ENCODE results near the gene GPATCH2.
"Not testable (repeated sequence)": the region's sequence is repeated elsewhere in the genome, so short reads cannot be mapped to it uniquely, and the experiment has no call there.

GPATCH2 gene

GRCh38 chr1:217418269-217419193, 212.4 kb downstream of the GPATCH2 start:
- peaks cover 8% of the 10 kb centered on the region for H3K27me3 Mint-ChIP-seq

GRCh38 chr1:217417363-217417762, 213.5 kb downstream of the GPATCH2 start:
- no peaks in the 10 kb centered on the region for H3K36me3 Mint-ChIP-seq (ENCODE audit: low read depth)
- H3K27ac Mint-ChIP-seq: no peak overlapping the region
- no peak overlapping the region for H3K4me3 Mint-ChIP-seq
- peaks cover 8% of the 10 kb centered on the region for H3K27me3 Mint-ChIP-seq
- no peaks in the 10 kb centered on the region for H3K4me1 Mint-ChIP-seq (ENCODE audit: low read depth)
- no peaks in the 10 kb centered on the region for H3K9me3 Mint-ChIP-seq

More at GRCh38 chr1:217418269-217419193, 212.4 kb downstream of the GPATCH2 start:
- Mint-ChIP-seq H3K36me3 (ENCODE audit: low read depth) (no peaks in the 10 kb centered on the region), H3K9me3 (no peaks in the 10 kb centered on the region), H3K27ac (no peak overlapping the region), H3K4me1 (ENCODE audit: low read depth) (no peaks in the 10 kb centered on the region), H3K4me3 (no peak overlapping the region)

GRCh38 chr1:217407534-217408001, 223.3 kb downstream of the GPATCH2 start:
- no peaks in the 10 kb centered on the region for H3K36me3 Mint-ChIP-seq (ENCODE audit: low read depth)
- no peaks in the 10 kb centered on the region for H3K9me3 Mint-ChIP-seq
- H3K27ac Mint-ChIP-seq: no peak overlapping the region
- no peak overlapping the region for H3K4me3 Mint-ChIP-seq
- H3K4me1 Mint-ChIP-seq (ENCODE audit: low read depth): no peaks in the 10 kb centered on the region
- peaks cover 7% of the 10 kb centered on the region for H3K27me3 Mint-ChIP-seq

GRCh38 chr1:217403026-217403720, 227.7 kb downstream of the GPATCH2 start:
- peaks cover 7% of the 10 kb centered on the region for H3K27me3 Mint-ChIP-seq
- no peak overlapping the region for H3K27ac Mint-ChIP-seq

GRCh38 chr1:217402301-217402700, 228.6 kb downstream of the GPATCH2 start:
- Mint-ChIP-seq H3K4me3 (no peak overlapping the region), H3K36me3 (ENCODE audit: low read depth) (no peaks in the 10 kb centered on the region), H3K27me3 (peaks cover 8% of the 10 kb centered on the region), H3K27ac (no peak overlapping the region), H3K4me1 (ENCODE audit: low read depth) (no peaks in the 10 kb centered on the region), H3K9me3 (no peaks in the 10 kb centered on the region)

More at GRCh38 chr1:217403026-217403720, 227.7 kb downstream of the GPATCH2 start:
- Mint-ChIP-seq H3K4me3 (no peak overlapping the region), H3K4me1 (ENCODE audit: low read depth) (no peaks in the 10 kb centered on the region), H3K36me3 (ENCODE audit: low read depth) (no peaks in the 10 kb centered on the region), H3K9me3 (no peaks in the 10 kb centered on the region)

GRCh38 chr1:217393896-217394295, 237.0 kb downstream of the GPATCH2 start:
- Mint-ChIP-seq H3K27ac (no peak overlapping the region), H3K36me3 (ENCODE audit: low read depth) (no peaks in the 10 kb centered on the region), H3K4me3 (no peak overlapping the region), H3K9me3 (peaks cover 5% of the 10 kb centered on the region), H3K27me3 (peaks cover 6% of the 10 kb centered on the region), H3K4me1 (ENCODE audit: low read depth) (no peaks in the 10 kb centered on the region)

- Mint-ChIP-seq H3K27me3 (peaks cover 6% of the 10 kb centered on the region), H3K27ac (no peak overlapping the region), H3K9me3 (peaks cover 5% of the 10 kb centered on the region), H3K36me3 (ENCODE audit: low read depth) (no peaks in the 10 kb centered on the region), H3K4me3 (no peak overlapping the region), H3K4me1 (ENCODE audit: low read depth) (no peaks in the 10 kb centered on the region)
Observed at GRCh38 chr1:217392441-217392840, 238.4 kb downstream of the GPATCH2 start.

- Mint-ChIP-seq H3K4me1 (ENCODE audit: low read depth) (no peaks in the 10 kb centered on the region), H3K27ac (no peak overlapping the region), H3K9me3 (peaks cover 5% of the 10 kb centered on the region), H3K36me3 (ENCODE audit: low read depth) (no peaks in the 10 kb centered on the region), H3K4me3 (no peak overlapping the region), H3K27me3 (no peaks in the 10 kb centered on the region)
Observed at GRCh38 chr1:217389895-217390294, 241.0 kb downstream of the GPATCH2 start.

GRCh38 chr1:217388522-217389065, 242.3 kb downstream of the GPATCH2 start:
- peaks cover 5% of the 10 kb centered on the region for H3K9me3 Mint-ChIP-seq
- H3K36me3 Mint-ChIP-seq (ENCODE audit: low read depth): no peaks in the 10 kb centered on the region
- no peak overlapping the region for H3K4me3 Mint-ChIP-seq
- H3K27ac Mint-ChIP-seq: no peak overlapping the region
- no peaks in the 10 kb centered on the region for H3K27me3 Mint-ChIP-seq
- no peaks in the 10 kb centered on the region for H3K4me1 Mint-ChIP-seq (ENCODE audit: low read depth)

- H3K36me3 Mint-ChIP-seq (ENCODE audit: low read depth); H3K27me3 Mint-ChIP-seq; H3K4me3 Mint-ChIP-seq; H3K27ac Mint-ChIP-seq; H3K4me1 Mint-ChIP-seq (ENCODE audit: low read depth): not testable (repeated sequence)
- H3K9me3 Mint-ChIP-seq: peaks cover 18% of the 10 kb centered on the region
Observed at GRCh38 chr1:217381773-217382172, 249.1 kb downstream of the GPATCH2 start.

- peaks cover 18% of the 10 kb centered on the region for H3K9me3 Mint-ChIP-seq
- not testable (repeated sequence) for H3K4me1 Mint-ChIP-seq (ENCODE audit: low read depth); H3K36me3 Mint-ChIP-seq (ENCODE audit: low read depth); H3K27me3 Mint-ChIP-seq; H3K4me3 Mint-ChIP-seq; H3K27ac Mint-ChIP-seq
Observed at GRCh38 chr1:217379804-217380203, 251.1 kb downstream of the GPATCH2 start.

- no peaks in the 10 kb centered on the region for H3K4me1 Mint-ChIP-seq (ENCODE audit: low read depth)
- no peak overlapping the region for H3K27ac Mint-ChIP-seq
- H3K27me3 Mint-ChIP-seq: peaks cover 5% of the 10 kb centered on the region
- H3K36me3 Mint-ChIP-seq (ENCODE audit: low read depth): no peaks in the 10 kb centered on the region
- H3K9me3 Mint-ChIP-seq: peaks cover 18% of the 10 kb centered on the region
- no peak overlapping the region for H3K4me3 Mint-ChIP-seq
Observed at GRCh38 chr1:217379336-217379735, 251.6 kb downstream of the GPATCH2 start.
